ENCODE results near the gene IGF2BP2.

Gene IGF2BP2

GRCh38 chr3:185693985-185694653 is 130.7 kb downstream of the IGF2BP2 start:
- TF ChIP-seq EP300 (IDR thresholded peaks at IDR 0.05; ENCODE audit: borderline replicate concordance) (no peak), USF1 (IDR thresholded peaks at IDR 0.05) (no peak), FOXM1 (IDR thresholded peaks at IDR 0.05; ENCODE audit: borderline replicate concordance, low read depth) (no peak), TCF12 (IDR thresholded peaks at IDR 0.05; ENCODE audit: low read depth) (no peak), YY1 (IDR thresholded peaks at IDR 0.05; ENCODE audit: low read depth) (no peak), REST (IDR thresholded peaks at IDR 0.05; ENCODE audit: low read depth) (no peak), ZBTB7A (IDR thresholded peaks at IDR 0.05; ENCODE audit: low read depth) (no peak), EGR1 (IDR thresholded peaks at IDR 0.05) (no peak), TAF1 (IDR thresholded peaks at IDR 0.05; ENCODE audit: low read depth) (no peak), CREB1 (IDR thresholded peaks at IDR 0.05; ENCODE audit: low read depth) (no peak), TEAD4 (IDR thresholded peaks at IDR 0.05) (no peak)

- TF ChIP-seq NFIC (IDR thresholded peaks at IDR 0.05) (no peak), USF1 (IDR thresholded peaks at IDR 0.05) (no peak), YY1 (IDR thresholded peaks at IDR 0.05; ENCODE audit: low read depth) (no peak), EP300 (IDR thresholded peaks at IDR 0.05; ENCODE audit: borderline replicate concordance) (no peak), TEAD4 (IDR thresholded peaks at IDR 0.05) (no peak), EGR1 (IDR thresholded peaks at IDR 0.05) (no peak), REST (IDR thresholded peaks at IDR 0.05; ENCODE audit: low read depth) (no peak), TAF1 (IDR thresholded peaks at IDR 0.05; ENCODE audit: low read depth) (no peak), TCF12 (IDR thresholded peaks at IDR 0.05; ENCODE audit: low read depth) (no peak), FOXM1 (IDR thresholded peaks at IDR 0.05; ENCODE audit: borderline replicate concordance, low read depth) (no peak), ZBTB7A (IDR thresholded peaks at IDR 0.05; ENCODE audit: low read depth) (no peak), MAX (IDR thresholded peaks at IDR 0.05) (no peak), RAD21 (IDR thresholded peaks at IDR 0.05; ENCODE audit: low read depth) (no peak), CREB1 (IDR thresholded peaks at IDR 0.05; ENCODE audit: low read depth) (no peak), CEBPB (IDR thresholded peaks at IDR 0.05) (no peak)
Measured at GRCh38 chr3:185691622-185692021, 133.2 kb downstream of the IGF2BP2 start.

- no peak for TF ChIP-seq NFIC (IDR thresholded peaks at IDR 0.05)
- no peak for TF ChIP-seq MAX (IDR thresholded peaks at IDR 0.05)
- no peak for TF ChIP-seq TCF12 (IDR thresholded peaks at IDR 0.05; ENCODE audit: low read depth)
- TF ChIP-seq EP300 (IDR thresholded peaks at IDR 0.05; ENCODE audit: borderline replicate concordance): no peak
- TF ChIP-seq REST (IDR thresholded peaks at IDR 0.05; ENCODE audit: low read depth): no peak
- no peak for TF ChIP-seq YY1 (IDR thresholded peaks at IDR 0.05; ENCODE audit: low read depth)
- TF ChIP-seq CREB1 (IDR thresholded peaks at IDR 0.05; ENCODE audit: low read depth): no peak
- no peak for TF ChIP-seq ZBTB7A (IDR thresholded peaks at IDR 0.05; ENCODE audit: low read depth)
- TF ChIP-seq TAF1 (IDR thresholded peaks at IDR 0.05; ENCODE audit: low read depth): no peak
Measured at GRCh38 chr3:185687271-185687878, 137.5 kb downstream of the IGF2BP2 start.

All from Ishikawa (cell line).